Activated CD4-positive, alpha-beta T cell treated with anti-CD3 and anti-CD28 coated beads, Interleukin-2, Interleukin-4, amounts not matched to agents 100 ng/mL and 50 ng/mL, durations not matched to agents 16 hours and 8 hours (primary cell): ENCODE data around the gene ANKRD27.
"Not testable (repeated sequence)": the region's sequence is repeated elsewhere in the genome, so short reads cannot be mapped to it uniquely, and the experiment has no call there.

Source experiments
- DNase-seq: peaks from one replicate; pipeline ENCODE4 v3.0.0-alpha.2; 2020; ENCODE audit warnings: low spot score

ANKRD27 gene

DNA sequence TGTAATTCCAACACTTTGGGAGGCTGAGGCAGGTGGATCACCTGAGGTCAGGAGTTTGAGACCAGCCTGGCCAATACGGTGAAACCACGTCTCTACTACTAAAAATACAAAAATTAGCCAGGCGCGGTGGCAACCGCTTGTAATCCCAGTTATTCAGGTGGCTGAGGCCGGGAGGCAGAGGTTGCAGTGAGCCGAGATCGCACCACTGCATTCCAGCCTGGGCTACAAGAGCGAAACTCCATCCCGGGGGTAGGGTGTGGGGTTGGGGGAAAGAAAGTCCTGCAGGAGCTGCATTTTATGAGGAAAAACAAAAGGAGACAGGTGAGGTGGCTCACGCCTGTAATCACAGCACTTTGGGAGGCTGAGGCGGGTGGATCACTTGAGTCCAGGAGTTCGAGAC is 22.6 kb downstream of the ANKRD27 start:
- not testable (repeated sequence) for DNase-seq

DNA sequence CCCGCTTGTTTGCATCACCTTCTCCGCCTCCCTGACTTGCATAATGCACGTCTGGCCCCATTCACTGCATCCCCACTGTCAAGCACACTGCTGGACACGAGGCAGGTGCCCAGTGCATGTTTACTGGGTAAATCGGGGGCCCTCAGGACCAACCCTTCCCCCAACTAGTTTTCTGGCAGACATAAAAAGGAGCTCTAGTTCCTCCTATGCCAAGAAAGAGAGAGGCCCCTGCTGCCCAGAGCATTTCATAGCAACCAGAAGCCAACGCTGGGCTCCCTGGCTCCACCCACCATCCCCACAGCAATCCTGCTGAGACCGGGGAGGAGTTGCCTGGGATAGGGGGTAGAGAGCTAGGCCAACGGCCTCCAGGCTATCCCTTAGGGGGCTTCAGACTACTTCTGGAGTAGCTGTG is 23.2 kb downstream of the ANKRD27 start:
- DNase-seq: no peak

- no peak for DNase-seq
These were observed 24.3 kb downstream of the ANKRD27 start for GRCh38 chr19:32650671-32651070.

GRCh38 chr19:32649751-32650150 is 25.2 kb downstream of the ANKRD27 start:
- DNase-seq: no peak

DNA sequence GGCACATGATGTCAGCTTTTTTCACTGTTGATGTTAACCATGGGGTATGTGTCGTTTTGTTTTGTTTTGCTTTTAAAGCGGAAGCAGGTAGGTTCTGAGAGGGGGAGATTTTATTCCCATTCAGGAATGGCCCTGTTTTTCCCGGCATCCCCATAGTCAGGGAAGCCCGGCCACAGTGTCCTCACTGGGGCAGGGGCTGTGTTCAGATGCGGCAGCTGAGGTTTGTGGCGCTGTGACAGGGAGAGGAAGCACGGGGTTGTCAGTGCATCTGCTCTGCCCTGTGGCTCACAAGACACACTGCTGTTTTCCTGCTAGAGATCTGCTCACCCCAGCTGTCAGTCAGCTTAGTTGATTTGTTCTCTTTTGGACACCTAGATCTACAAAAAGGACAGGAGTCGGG is 27.6 kb downstream of the ANKRD27 start:
- DNase-seq: no peak

GRCh38 chr19:32646556-32646955 is 28.4 kb downstream of the ANKRD27 start:
- peak; percentile 58 for DNase-seq

DNA sequence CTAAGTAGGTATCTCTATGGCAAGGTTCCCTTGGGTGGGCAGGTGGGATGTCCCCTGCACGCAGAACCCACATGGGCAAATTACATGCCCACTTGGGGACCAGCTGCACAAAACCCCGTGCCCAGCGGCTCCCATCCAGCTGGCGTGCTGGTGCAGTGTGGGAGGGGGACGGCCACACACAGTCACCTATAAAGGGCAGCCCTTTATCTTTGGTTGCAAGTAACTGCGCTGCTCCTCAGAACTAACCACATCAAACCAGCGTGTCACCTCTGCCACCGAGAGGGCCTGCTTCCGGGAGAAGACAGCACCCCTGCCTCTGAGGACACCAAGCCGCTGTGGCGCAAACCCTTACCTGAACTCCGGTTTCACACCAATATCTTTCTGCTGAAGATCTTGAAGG is 32.2 kb downstream of the ANKRD27 start:
- peak; percentile 47 for DNase-seq

DNA sequence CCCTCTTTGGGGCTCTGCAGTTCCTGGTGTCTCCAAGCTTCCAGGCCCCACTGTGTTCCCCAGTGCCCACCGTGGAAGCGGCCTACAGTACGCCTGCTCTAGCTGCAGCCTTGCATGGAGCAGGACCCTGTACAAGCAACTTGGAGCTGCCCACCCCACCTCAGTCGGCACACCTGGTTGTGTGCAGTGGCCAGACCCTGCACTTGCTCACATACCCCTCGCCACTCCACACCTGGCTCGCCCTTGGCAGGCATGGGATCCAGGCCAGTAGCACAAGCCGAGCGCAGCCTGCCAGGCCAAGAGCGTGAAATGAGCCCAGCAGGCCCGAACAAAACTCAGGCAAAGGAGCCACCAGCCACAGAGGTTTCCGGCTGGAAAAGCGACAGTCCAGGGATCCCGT is 36.4 kb downstream of the ANKRD27 start:
- DNase-seq: no peak

DNA sequence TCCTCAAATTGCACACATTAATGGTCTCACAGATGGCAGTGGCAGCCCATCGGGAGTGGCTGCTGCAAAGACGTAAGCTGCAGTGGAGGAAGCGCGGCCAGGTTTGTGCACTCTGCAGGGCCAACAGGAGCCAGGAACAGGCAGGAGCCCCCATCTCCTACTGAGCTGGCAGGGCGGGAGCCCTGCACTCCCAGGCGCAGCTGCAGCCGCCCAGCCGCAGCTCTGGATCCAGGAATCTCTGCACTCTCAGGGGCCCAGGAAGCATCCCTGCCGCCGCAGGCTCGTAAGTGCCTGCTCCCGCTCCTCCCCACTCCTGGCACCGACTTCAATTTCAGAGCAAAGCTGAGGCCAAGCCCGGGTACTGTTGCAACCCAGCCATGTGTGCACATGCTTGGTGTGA is 37.5 kb downstream of the ANKRD27 start:
- DNase-seq: no peak

DNA sequence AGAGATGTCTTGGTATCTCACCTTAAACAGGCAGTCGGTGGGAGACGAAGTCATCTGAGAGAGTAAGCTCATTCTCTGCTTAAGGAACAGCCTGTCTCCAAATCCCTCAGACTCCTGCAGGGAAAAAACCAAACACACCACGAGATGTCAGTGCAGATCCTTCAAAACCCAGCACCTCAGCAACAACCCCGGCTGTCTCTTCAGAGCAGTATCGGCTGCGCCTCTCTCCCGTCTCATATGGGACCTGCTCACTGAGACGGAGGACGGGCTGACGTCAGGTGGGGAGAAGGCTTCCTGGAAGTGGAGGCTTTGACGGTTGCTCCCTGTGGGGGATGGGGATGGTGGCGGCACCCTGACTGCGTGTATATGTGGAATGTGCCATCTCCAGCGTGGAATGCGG is 43.6 kb downstream of the ANKRD27 start:
- no peak for DNase-seq

DNA sequence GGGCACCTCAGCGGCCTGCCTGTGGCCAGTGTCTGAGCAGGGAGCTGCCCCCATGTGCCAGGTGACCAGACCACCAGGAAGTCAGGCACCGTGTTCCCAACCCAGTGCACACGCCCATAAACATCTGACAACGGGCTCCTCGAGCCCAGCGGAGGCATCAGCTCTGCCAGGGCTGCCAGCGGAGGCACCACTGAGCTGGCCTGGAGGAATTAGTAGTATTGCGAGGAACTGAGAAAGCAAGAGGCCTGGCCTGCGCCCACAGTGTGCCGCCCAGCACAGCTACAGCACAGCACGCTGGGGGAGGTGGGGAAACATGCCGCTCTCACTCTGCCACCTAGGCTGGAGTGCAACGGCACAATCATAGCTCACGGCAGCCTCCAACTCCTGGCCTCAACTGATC is 44.6 kb downstream of the ANKRD27 start:
- DNase-seq: no peak

DNA sequence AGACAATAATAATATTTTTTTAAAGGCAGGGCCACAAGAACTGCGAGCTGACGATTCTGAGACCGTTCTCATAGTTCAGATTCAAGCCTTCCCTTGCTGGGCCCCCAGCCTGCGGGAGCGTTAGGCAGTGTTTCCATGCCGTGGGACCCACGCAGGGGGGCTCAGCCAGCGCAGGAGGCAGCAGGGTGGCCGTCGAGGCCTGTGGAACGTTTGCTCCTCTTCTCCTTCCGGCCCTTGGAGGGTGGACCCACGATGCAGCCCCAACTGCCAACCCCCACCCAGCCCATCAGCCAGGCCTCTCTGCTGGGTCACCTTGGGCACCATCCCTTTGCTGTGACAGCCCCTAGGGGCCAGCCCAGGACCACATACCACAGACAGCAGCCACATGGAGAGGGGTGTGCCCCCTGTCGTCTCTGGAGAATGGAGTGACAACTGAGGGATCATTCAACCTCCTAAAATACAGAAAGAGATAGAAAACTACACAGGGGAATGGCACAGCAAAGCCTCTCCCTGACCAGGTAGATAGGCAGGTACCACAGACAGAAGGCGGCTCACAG is 47.2 kb downstream of the ANKRD27 start:
- no peak for DNase-seq

DNA sequence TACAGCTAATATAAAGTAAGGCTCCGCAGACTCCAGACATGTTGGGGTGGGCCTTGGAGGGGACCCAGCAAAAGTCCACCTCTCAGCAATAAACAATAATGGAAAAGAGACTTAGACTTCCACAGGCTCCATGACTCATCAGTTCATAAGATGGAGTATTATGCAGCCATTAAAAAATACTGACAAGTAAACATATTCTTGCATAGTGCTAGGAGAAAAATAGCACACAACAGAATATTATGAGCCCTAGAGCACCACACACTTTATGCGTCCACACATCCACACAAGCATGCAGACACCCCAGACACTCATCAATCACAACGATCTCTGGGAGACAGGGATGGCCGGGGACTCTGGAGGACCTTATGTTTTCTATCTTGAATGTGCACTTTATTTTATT is 48.0 kb downstream of the ANKRD27 start:
- DNase-seq: no peak

- DNase-seq: no peak
These were observed 50.6 kb downstream of the ANKRD27 start for GRCh38 chr19:32624410-32624809.

DNA sequence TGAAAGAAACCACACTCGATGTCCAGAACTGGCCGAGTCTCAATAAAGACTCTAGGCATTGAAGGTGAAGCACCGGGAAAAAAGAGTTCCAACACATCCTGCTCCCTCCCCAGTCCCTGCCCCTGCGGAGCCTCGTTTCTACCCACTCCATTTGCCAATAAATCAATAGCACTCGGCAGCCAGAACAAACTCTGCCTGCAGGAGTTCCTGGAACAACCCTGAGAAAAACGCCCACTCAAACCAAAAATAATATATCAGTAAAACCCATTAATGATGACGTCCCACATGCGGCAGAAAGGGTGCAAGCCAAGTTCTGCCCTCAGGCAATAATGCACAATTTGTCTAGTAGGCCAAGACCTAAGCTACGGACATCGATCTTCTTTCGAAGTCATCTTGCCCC is 53.0 kb downstream of the ANKRD27 start:
- no peak for DNase-seq

DNA sequence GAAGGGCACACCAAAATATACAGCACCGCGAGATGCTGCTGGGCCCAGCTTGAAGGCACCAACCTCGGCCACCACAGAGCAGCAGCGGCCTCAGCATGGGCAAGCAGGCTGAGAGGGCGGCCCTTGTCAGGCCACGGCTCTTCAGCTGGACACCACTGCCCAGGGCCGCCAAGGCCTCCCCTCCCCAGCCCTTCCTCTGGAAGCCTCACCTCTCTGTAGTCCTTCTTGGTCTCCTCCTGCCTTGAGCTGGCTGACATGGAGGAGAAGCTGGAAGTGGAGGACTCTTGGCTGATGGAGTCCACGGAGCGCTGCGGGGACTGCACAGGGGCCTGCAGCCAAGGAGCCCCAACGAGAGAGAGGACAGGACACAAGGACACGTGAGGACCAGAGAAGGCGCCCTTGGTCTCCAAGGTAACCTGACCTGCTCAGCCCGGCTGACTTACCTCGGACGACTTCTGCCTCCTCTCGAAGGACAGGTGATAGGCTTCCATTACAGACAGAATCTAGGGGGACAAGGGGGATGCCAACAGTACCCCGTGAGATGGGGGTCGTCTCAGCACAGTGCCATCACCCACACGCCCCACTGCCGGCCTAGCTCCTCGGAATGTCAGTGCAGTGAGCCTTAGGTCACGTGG is 55.8 kb downstream of the ANKRD27 start:
- no peak for DNase-seq

DNA sequence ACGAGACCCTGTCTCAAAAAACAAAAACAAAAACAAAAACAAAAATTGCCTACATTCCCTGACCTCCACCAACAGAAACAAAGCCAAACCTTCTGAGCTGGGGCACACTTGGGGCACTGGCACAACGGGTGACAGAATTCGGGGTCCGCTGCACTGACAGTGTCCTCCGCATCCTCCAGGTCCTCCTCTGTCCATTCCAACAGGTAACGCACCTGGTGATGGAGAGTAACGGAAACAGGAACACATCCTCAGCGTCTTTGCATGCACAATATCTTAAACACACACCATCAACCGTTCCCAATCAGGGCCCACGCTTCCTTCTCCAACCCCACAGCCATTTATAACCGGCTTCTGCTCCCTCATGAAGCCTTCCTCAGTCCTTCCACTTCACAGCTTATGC is 59.4 kb downstream of the ANKRD27 start:
- no peak for DNase-seq

DNA sequence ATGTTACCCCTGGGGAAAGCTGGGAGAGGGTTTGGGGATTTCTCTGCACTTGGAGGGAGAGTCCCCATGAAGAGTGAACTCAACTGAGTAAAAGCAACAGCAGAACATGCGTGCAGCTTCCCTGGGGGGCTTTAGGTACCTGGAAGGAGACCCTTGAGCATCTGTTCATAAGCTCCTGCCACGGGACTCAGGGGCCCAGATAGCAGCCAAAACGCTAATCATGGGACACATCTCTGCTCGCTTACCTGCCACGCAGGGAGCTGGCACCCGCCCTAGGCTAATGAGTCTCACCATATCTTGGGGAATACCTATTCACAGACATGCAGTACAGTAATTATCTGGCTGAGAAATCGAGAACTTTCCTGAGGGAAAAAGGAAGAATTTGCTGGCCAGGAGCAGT is 60.1 kb downstream of the ANKRD27 start:
- no peak for DNase-seq

DNA sequence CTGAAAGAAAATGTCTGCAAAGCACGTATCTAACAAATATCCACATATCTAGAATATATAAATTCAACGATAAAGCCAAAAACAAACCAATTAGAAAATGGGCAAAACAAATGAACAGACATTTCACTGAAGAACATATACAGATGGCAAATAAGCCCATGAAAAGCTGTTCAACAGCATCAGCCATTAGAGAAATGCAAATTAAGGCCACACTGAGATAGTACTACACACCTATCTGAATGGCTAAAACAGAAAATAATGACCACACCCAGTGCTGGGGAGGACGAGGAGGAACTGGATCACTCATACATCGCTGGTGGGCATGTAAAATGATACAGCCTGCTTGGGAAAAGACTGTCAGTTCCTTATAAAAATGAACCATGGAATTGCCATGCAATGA is 62.0 kb downstream of the ANKRD27 start:
- no peak for DNase-seq

DNA sequence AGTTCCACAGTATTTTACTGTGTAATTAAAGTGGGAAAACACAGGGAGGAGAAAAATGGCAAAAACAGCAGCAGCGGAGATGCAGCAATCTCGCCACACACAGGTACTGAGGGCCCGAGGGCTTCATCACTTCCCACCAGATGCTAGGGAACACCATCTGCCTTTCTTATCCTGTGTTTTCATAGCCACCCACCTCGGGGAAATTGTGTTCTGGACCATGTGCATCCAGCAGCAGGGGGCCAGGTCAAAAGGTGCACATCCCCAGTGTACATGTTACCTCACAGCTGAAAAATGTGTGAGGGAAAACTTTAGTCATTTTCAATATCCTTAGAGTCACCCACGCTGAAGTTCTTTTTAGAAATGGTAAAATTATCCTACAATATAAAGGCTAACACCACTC is 63.8 kb downstream of the ANKRD27 start:
- DNase-seq: no peak

DNA sequence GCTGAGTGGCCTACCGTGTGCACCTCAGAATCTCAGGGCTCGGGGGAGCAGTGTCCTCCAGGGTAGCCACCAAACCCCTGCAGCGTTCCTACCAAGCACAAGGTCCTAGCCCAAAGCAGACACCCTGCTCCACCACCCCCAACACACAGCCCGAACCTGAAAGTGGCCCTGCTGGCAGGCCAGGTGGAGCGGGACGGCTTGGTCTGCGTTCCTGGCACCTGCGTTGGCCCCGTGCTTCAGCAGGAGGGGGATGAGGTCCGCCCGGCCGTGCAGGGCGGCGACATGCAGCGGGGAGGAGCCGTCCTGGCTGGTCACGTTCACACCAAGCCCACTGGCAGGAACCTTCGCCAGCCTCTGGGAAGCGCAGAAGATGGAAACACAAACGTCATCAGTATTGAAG is 67.5 kb downstream of the ANKRD27 start:
- no peak for DNase-seq

- no peak for DNase-seq
These were observed 68.7 kb downstream of the ANKRD27 start for GRCh38 chr19:32606289-32606688.

DNA sequence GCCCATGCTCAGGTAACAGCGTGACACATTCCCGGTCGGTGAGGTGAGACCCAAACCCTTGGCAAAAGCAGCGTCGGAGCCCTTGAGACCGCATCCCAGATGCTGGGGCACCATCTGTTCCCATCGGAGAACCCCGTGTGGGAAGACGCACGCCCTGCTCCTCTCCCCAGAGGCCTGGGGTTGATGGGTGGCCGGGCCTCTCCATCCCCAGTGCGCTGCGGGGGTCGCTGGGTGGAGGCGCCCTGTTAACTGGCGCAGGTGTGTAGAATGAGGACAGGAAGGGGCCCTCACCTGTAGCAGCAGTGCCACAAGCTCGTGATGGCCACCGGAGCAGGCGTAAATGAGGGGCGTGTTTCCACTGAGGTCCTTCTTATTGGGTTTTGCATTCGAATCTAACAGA is 69.4 kb downstream of the ANKRD27 start:
- DNase-seq: no peak

- no peak for DNase-seq
These were observed 71.0 kb downstream of the ANKRD27 start for GRCh38 chr19:32603961-32604360.
